ENCODE measurements around the gene ADCY9. TPM values are rescaled to one million over a fixed set of nuclear protein-coding genes. Genes with fewer than 3 reads are reported as not detected.

ADCY9 gene
- total RNA-seq, 4 donors from 2014 or later: 13.1 to 25.1 (median 18.5) TPM

DNA sequence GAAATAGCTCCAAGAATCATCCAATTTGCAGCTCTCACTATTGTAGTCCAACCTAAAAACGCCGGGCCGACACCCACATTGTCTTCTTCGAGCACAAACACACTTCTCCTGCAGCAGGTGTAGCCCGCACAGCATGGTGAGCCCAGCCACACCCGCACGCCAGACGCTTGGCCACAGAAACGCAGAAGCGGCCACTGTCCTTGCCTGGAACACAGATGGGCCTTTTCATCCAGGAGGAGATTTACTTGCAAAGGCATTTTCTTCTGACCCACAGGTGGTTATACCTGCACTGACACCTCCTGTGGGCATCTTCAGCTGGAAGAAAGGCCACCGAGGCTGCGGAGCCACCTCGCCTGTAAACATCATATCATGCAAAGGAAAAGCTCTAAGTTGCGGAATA, 98.4 kb downstream of the ADCY9 start:
- WGBS, 2 donors: 89 to 94% methylated on average over 14 of the region's 14 CpGs
- H3K4me3 ChIP-seq (ENCODE audit: low read depth, poor library complexity, severe bottlenecking): no peak overlapping the region
- TF ChIP-seq POLR2A (IDR thresholded peaks at IDR 0.05): no peak
- no peak for DNase-seq (ENCODE audit: low spot score in 2 of 2)
- intact Hi-C loops (cut with DNase I; ENCODE audit: low total_unique reads): no loop called here

DNA sequence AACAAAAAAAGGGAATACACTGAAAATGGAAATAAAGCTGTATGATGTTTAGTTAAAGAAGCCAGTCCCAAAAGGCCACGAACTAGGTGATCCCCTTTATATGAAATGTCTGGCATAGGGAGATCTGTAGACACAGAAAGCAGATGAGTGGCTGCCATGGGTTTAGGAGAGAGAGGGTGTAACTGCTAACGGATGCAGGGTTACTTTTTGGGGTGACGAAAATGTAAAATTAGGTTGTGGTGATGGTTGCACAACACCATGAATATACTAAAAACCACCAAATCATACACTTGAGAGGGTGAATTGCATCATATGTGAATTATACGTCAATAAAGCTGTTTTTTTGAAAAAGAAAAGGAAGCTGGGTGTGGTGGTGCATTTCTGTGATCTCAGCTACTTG, 99.6 kb downstream of the ADCY9 start:
- no peak overlapping the region for H3K4me3 ChIP-seq (ENCODE audit: low read depth, poor library complexity, severe bottlenecking)
- WGBS, 2 donors: 61 to 64% methylated on average over 4 of the region's 4 CpGs
- no peak for DNase-seq (ENCODE audit: low spot score in 2 of 2)
- intact Hi-C loops (cut with DNase I; ENCODE audit: low total_unique reads): no loop called here
- TF ChIP-seq, protein P1, sequence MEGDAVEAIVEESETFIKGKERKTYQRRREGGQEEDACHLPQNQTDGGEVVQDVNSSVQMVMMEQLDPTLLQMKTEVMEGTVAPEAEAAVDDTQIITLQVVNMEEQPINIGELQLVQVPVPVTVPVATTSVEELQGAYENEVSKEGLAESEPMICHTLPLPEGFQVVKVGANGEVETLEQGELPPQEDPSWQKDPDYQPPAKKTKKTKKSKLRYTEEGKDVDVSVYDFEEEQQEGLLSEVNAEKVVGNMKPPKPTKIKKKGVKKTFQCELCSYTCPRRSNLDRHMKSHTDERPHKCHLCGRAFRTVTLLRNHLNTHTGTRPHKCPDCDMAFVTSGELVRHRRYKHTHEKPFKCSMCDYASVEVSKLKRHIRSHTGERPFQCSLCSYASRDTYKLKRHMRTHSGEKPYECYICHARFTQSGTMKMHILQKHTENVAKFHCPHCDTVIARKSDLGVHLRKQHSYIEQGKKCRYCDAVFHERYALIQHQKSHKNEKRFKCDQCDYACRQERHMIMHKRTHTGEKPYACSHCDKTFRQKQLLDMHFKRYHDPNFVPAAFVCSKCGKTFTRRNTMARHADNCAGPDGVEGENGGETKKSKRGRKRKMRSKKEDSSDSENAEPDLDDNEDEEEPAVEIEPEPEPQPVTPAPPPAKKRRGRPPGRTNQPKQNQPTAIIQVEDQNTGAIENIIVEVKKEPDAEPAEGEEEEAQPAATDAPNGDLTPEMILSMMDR (IDR thresholded peaks at IDR 0.05): no peak
- TF ChIP-seq POLR2A (IDR thresholded peaks at IDR 0.05): no peak

DNA sequence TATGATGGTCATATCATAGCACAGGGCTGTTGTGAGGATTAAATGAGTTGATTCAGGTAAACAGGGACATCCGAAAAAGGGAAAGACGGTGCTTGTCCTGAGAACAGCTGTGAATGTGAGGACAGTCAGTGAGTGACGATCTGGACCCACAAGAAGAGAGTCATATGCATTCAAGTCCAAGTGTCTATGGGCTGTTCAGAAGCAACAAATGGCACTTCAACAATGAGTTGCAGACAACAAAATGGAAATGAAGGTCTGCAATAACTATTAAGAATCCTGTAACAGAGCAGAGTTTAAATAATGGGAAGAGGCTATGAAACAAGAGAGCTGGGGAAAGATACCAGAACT, 100.3 kb downstream of the ADCY9 start:
- no peak overlapping the region for H3K4me3 ChIP-seq (ENCODE audit: low read depth, poor library complexity, severe bottlenecking)
- 75 to 76% methylated on average over 3 of the region's 3 CpGs for WGBS, 2 donors
- intact Hi-C loops (cut with DNase I; ENCODE audit: low total_unique reads): no loop called here
- no peak for DNase-seq (ENCODE audit: low spot score in 2 of 2)
- no peak for TF ChIP-seq POLR2A (IDR thresholded peaks at IDR 0.05)
- TF ChIP-seq, protein P1 (IDR thresholded peaks at IDR 0.05): no peak

DNA sequence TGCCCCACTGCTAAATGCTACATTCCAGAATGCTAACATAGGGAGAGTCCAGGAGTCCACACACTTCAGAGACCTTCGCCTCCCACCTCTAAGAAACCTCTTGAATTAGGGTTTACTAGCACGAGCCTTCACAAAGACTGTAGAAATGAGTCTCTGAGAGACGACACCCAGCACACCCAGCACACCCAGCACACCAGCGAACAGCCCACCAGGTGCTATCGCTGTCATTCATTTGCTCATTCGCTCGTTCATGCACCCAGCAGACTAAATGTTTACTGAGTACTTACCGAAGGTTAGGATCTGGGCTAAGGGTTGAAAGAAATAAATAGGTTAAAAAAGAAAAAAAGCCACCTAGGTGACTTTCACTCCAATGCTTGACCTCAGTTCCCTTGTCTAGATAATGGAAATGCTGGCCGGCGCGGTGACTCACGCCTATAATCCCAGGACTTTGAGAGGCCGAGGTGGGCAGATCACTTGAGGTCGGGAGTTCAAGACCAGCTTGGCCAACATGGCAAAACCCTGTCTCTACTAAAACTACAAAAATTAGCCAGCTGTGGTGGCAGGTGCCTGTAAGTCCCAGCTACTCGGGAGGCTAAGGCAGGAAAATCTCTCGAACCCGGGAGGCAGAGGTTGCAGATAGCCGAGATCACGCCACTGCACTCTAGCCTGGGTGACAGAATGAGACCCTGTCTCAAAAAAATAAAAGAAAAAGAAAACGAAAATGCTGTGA, 100.8 kb downstream of the ADCY9 start:
- intact Hi-C loops (cut with DNase I; ENCODE audit: low total_unique reads): no loop called here
- WGBS, 2 donors: 92 to 96% methylated on average over 19 to 20 of the region's 20 CpGs
- H3K4me3 ChIP-seq (ENCODE audit: low read depth, poor library complexity, severe bottlenecking): no peak overlapping the region
- no peak for DNase-seq (ENCODE audit: low spot score in 2 of 2)
- TF ChIP-seq POLR2A (IDR thresholded peaks at IDR 0.05): no peak
- TF ChIP-seq, protein P1 (IDR thresholded peaks at IDR 0.05): no peak

DNA sequence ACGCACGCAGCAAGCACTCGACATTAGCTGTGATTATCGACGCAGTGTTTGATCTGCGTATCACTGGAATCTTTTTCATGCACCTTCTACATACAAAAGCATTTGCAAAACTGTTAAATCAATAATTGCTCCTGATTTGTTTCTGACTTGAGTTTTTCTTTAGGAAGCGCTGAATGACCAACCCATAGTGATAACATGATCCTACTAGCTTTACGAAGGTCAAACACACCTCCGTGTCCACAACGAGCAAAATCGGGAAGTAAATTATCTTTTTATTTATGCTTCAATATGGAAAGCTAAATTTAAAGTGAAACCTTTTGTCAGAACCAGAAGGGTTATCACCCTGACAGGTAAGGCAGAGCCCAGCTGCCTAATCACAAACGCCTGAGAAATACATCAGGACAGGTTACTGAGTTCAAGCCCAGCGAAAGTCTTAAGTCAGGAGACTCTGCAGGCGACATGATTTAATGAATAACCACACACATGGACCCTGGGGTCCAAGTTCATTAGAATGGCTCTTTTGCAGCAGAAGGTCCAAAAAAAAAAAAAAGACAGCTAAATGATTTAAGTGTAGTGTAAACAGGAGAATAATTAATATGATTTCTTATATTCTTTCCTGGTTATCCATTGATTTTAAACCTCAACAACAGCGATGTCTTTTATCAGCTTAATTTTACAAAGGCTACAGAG, 104.2 kb downstream of the ADCY9 start:
- no peak overlapping the region for H3K4me3 ChIP-seq (ENCODE audit: low read depth, poor library complexity, severe bottlenecking)
- no peak for DNase-seq (ENCODE audit: low spot score in 2 of 2)
- intact Hi-C loops (cut with DNase I; ENCODE audit: low total_unique reads): no loop called here
- no peak for TF ChIP-seq POLR2A (IDR thresholded peaks at IDR 0.05)
- TF ChIP-seq, protein P1 (IDR thresholded peaks at IDR 0.05): no peak
- WGBS, 2 donors: 91 to 95% methylated on average over 15 of the region's 15 CpGs

DNA sequence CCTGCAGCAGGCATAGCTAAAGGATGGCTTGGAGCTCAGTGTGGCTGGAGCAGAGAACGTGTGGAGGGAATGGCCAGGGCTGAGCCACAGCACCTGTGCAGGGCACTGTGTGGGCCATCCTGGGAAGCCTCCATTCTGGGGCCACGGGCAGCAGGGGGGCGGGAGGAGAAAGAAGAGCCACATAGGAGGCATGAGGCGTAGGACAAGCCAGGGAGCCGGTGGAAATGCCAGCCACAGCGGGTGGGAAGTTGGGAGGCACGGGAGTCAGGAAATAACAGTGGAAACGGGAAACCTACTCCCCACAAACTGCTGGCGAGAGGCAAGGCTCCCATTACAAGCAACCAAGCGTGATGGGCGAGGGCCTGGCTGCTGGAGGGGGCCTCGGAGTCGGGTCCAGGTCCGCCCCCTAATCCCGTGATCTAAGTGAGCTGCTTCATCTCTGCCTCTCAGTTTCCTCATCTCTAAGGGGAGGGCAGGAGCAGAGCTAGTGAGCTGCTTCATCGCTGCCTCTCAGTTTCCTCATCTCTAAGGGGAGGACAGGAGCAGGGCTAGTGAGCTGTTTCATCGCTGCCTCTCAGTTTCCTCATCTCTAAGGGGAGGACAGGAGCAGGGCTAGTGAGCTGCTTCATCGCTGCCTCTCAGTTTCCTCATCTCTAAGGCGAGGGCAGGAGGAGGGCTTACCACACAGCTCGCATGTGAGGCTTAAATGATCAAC, 104.9 kb downstream of the ADCY9 start:
- intact Hi-C loops (cut with DNase I; ENCODE audit: low total_unique reads): no loop called here
- DNase-seq (ENCODE audit: low spot score in 2 of 2): no peak
- 78 to 83% methylated on average over 20 of the region's 20 CpGs for WGBS, 2 donors
- no peak for TF ChIP-seq POLR2A (IDR thresholded peaks at IDR 0.05)
- TF ChIP-seq, protein P1 (IDR thresholded peaks at IDR 0.05): no peak
- H3K4me3 ChIP-seq (ENCODE audit: low read depth, poor library complexity, severe bottlenecking): no peak overlapping the region

Measured in lower leg skin (tissue), 4 donors.